Measurements from ENCODE around the gene DHRS11.

The DHRS11 gene

GRCh38 chr17:36616061-36617029 lies 24.7 kb downstream of the DHRS11 start:
- ATAC-seq: no peak

GRCh38 chr17:36617773-36618172 lies 26.1 kb downstream of the DHRS11 start:
- ATAC-seq: no peak

- ATAC-seq: no peak
Observed at GRCh38 chr17:36623281-36623680, 31.6 kb downstream of the DHRS11 start.

- no peak for ATAC-seq
Observed at GRCh38 chr17:36625188-36625587, 33.5 kb downstream of the DHRS11 start.

GRCh38 chr17:36627101-36627500 lies 35.4 kb downstream of the DHRS11 start:
- no peak for ATAC-seq

GRCh38 chr17:36628576-36628975 lies 36.9 kb downstream of the DHRS11 start:
- ATAC-seq: no peak

- ATAC-seq: peak; percentile 82 to 86
Observed at GRCh38 chr17:36629252-36629847, 37.7 kb downstream of the DHRS11 start.

- ATAC-seq: no peak
Observed at GRCh38 chr17:36629970-36630502, 38.4 kb downstream of the DHRS11 start.

- ATAC-seq: no peak
Observed at GRCh38 chr17:36631022-36631421, 39.3 kb downstream of the DHRS11 start.

- ATAC-seq: no peak
Observed at GRCh38 chr17:36632916-36633771, 41.5 kb downstream of the DHRS11 start.

- ATAC-seq: no peak
Observed at GRCh38 chr17:36640346-36640745, 48.7 kb downstream of the DHRS11 start.

- no peak for ATAC-seq
Observed at GRCh38 chr17:36640836-36641235, 49.2 kb downstream of the DHRS11 start.

GRCh38 chr17:36641331-36641876 lies 49.7 kb downstream of the DHRS11 start:
- ATAC-seq: peak in 1 of 2 donors; percentile 7

- ATAC-seq: peak; percentile 25 to 33
Observed at GRCh38 chr17:36641877-36642845, 50.5 kb downstream of the DHRS11 start.

GRCh38 chr17:36643086-36643685 lies 51.5 kb downstream of the DHRS11 start:
- no peak for ATAC-seq

- ATAC-seq: no peak
Observed at GRCh38 chr17:36645422-36645821, 53.7 kb downstream of the DHRS11 start.

GRCh38 chr17:36647636-36648035 lies 56.0 kb downstream of the DHRS11 start:
- ATAC-seq: no peak

- no peak for ATAC-seq
Observed at GRCh38 chr17:36650096-36650775, 58.6 kb downstream of the DHRS11 start.
